HEK293 (cell line): Measurements from ENCODE around the gene CUTC.

Source experiments
- GFI1B ChIP-seq: fragments of 450-650 bp; formaldehyde crosslinking; IDR thresholded peaks from 2 replicates; pipeline ENCODE4 v1.5.1; 2016; ENCODE audit warnings: missing biosample characterization, missing genetic modification characterization
- TCF7L2 ChIP-seq: IDR thresholded peaks from 2 replicates; pipeline ENCODE4 v1.6.1; 2011; ENCODE audit warnings: low read depth, mild to moderate bottlenecking, inconsistent platforms, low read length, moderate library complexity, borderline replicate concordance
- ZFP37 ChIP-seq: fragments of 450-650 bp; formaldehyde crosslinking; IDR thresholded peaks from 2 replicates; pipeline ENCODE4 v1.5.1; 2016; ENCODE audit warnings: missing biosample characterization, missing genetic modification characterization
- ZNF211 ChIP-seq: fragments of 450-650 bp; formaldehyde crosslinking; IDR thresholded peaks from 2 replicates; pipeline ENCODE4 v1.5.1; 2016; ENCODE audit warnings: low read depth, missing biosample characterization, missing genetic modification characterization
- ZNF324 ChIP-seq: fragments of 450-650 bp; formaldehyde crosslinking; IDR thresholded peaks from 2 replicates; pipeline ENCODE4 v1.5.1; 2016; ENCODE audit warnings: missing biosample characterization, missing genetic modification characterization
- ZNF670 ChIP-seq: fragments of 450-650 bp; formaldehyde crosslinking; IDR thresholded peaks from 2 replicates; pipeline ENCODE4 v1.5.1; 2016; ENCODE audit warnings: missing biosample characterization, missing genetic modification characterization, low read depth
- ZNF704 ChIP-seq: fragments of 450-650 bp; formaldehyde crosslinking; IDR thresholded peaks from 2 replicates; pipeline ENCODE4 v1.5.1; 2016; ENCODE audit warnings: missing biosample characterization, missing genetic modification characterization
- ZNF776 ChIP-seq: fragments of 450-650 bp; formaldehyde crosslinking; IDR thresholded peaks from 2 replicates; pipeline ENCODE4 v1.5.0; 2017; ENCODE audit warnings: missing biosample characterization, missing genetic modification characterization, borderline replicate concordance
- ZNF792 ChIP-seq: fragments of 450-650 bp; formaldehyde crosslinking; IDR thresholded peaks from 2 replicates; pipeline ENCODE4 v1.5.1; 2016; ENCODE audit warnings: missing biosample characterization, missing genetic modification characterization
- TF ChIP-seq, protein P1 (sequence below): fragments of 450-650 bp; formaldehyde crosslinking; IDR thresholded peaks from 2 replicates; pipeline ENCODE4 v1.5.1; 2016; ENCODE audit warnings: missing biosample characterization, missing genetic modification characterization

- TF ChIP-seq, protein P1, sequence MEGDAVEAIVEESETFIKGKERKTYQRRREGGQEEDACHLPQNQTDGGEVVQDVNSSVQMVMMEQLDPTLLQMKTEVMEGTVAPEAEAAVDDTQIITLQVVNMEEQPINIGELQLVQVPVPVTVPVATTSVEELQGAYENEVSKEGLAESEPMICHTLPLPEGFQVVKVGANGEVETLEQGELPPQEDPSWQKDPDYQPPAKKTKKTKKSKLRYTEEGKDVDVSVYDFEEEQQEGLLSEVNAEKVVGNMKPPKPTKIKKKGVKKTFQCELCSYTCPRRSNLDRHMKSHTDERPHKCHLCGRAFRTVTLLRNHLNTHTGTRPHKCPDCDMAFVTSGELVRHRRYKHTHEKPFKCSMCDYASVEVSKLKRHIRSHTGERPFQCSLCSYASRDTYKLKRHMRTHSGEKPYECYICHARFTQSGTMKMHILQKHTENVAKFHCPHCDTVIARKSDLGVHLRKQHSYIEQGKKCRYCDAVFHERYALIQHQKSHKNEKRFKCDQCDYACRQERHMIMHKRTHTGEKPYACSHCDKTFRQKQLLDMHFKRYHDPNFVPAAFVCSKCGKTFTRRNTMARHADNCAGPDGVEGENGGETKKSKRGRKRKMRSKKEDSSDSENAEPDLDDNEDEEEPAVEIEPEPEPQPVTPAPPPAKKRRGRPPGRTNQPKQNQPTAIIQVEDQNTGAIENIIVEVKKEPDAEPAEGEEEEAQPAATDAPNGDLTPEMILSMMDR (tag by site-specific recombination), result no peak
- no peak for TF ChIP-seq ZNF792
- no peak for TF ChIP-seq ZFP37 (tag by site-specific recombination)
- no peak for TF ChIP-seq ZNF211
- no peak for TF ChIP-seq ZNF670 (tag by site-specific recombination)
- TF ChIP-seq ZNF776 (tag by site-specific recombination), result no peak
- no peak for TF ChIP-seq GFI1B (tag by site-specific recombination)
- TF ChIP-seq ZNF324 (tag by site-specific recombination), result no peak
- TF ChIP-seq ZNF704 (tag by site-specific recombination), result no peak
- no peak for TF ChIP-seq TCF7L2
These were observed 20.8 kb upstream of the CUTC start for GRCh38 chr10:99711129-99711719.
